Stimulated activated CD4-positive, alpha-beta T cell treated with anti-CD3 and anti-CD28 coated beads, Interleukin-12 subunit alpha, Interleukin-12 subunit beta, amount 100 ng/mL, for 48 hours (primary cell): Measurements from ENCODE around the gene CACNB4.
"Not testable (repeated sequence)": the region's sequence is repeated elsewhere in the genome, so short reads cannot be mapped to it uniquely, and the experiment has no call there.

Experiments
- DNase-seq, 3 donors: peaks; one replicate each; pipeline ENCODE4 v3.0.0-alpha.2; 2020; ENCODE audit warnings: low read depth in 2 of 3, low spot score in 1 of 3

The CACNB4 gene

DNA sequence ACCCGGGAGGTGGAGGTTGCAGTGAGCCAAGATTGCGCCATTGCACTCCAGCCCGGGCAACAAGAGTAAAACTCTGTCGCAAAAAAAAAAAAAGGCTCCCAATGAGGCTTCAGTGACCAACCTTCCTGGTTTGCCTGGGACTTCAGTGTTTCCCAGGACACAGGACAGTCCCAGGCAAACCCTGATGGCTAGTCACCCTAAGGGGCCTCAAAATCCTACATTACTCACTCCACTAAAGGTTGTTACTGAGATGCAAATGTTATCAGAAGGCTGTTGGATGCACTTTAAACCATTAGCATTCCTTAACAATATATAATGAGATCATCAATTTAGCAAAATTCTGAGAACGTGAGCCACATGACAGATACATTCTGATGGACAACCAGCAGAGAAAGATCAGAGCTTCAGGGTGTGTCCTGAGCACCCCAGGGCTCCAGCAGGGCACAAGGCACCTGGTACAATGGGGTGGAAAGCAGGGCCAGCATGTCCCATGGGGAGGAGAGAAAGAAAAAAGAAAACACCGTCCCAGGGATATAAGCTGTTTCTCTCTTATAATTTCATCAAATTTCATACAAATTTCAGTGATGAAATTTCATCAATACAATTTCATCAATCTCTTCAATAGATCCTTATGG lies 152.5 kb downstream of the CACNB4 start:
- DNase-seq, result no peak

- no peak for DNase-seq
These were observed 153.2 kb downstream of the CACNB4 start for GRCh38 chr2:151945602-151946001.

DNA sequence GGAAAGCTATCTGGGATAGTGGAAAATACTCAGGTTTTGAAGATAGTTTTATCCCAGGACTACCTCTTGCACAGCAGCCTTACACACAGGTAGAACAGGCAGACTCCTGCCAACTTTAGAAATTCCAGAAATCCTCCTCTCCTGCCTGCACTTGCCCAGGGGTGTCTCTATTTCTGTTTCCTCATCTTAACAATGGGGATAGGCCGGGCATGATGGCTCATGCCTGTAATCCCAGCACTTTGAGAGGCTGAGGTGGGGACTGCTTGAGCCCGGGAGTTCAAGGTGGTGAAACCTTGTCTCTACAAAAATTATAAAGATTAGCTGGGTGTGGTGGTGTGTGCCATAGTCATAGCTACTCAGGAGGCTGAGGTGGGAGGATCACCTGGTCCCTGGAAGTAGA lies 153.7 kb downstream of the CACNB4 start:
- DNase-seq, result no peak

DNA sequence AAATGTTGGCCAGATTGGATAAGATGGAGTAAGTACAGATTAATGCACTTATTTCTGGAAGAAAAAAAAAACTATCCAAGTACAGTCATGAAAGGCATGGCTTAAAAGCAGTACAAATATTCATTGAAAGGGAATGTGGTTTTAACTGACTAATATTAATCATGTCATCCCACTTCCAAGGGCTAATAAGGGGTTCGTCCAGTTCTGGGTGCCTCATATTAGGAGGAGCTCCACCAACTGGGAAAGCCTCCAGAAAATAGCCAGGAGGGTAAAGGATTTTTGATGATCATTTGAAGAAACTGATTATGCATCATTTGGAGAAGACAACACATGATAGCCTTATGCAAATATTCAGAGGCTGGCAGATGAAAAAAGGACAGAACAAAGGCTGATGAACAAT lies 155.4 kb downstream of the CACNB4 start:
- DNase-seq, result no peak

- not testable (repeated sequence) for DNase-seq
These were observed 156.2 kb downstream of the CACNB4 start for GRCh38 chr2:151942540-151943205.

GRCh38 chr2:151937966-151938365 lies 160.9 kb downstream of the CACNB4 start:
- DNase-seq, result no peak

DNA sequence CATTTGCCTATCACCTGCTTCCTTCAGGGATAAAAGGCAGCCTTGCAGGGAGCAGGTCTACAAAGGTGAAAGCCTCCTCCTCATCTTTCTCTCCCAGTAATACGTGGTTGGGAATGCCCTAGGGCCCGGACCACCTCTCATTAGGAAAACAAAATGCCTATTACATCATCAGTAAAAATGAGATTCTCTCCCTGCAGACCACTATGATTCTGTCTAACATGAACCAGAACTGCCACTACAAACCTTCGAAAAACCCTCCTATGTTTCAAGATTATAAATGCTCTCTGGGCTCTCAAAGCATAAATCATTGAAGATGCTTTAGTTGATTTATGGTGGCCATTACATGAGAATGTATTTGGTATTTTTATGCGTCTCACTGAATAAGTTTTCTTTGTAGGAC lies 162.2 kb downstream of the CACNB4 start:
- no peak for DNase-seq

DNA sequence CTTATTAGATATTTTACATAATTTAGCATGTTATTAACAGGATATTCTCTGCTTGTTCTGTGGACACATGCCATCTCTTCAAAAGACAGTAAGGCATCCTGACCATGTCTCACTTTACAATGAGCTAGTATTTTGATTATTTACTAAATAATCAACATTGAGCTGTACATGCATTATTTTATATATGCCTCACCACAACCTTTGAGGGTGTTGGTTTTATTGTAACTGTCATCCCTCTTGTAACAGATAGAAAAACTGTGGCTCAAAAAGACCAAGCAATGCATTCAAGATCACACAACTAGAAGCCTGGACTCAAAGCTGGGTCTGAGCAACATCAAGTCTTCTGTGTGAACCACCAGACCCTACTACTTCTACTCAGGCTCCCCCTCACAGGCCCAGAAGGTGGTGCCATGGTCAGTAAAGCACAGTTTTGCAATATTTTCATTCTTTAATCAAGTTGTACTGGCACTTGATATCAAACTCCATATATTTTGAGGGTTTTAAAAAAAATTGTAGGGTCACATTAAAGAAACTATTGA lies 165.5 kb downstream of the CACNB4 start:
- no peak for DNase-seq

- DNase-seq, result no peak
These were observed 167.1 kb downstream of the CACNB4 start for GRCh38 chr2:151931756-151932155.

DNA sequence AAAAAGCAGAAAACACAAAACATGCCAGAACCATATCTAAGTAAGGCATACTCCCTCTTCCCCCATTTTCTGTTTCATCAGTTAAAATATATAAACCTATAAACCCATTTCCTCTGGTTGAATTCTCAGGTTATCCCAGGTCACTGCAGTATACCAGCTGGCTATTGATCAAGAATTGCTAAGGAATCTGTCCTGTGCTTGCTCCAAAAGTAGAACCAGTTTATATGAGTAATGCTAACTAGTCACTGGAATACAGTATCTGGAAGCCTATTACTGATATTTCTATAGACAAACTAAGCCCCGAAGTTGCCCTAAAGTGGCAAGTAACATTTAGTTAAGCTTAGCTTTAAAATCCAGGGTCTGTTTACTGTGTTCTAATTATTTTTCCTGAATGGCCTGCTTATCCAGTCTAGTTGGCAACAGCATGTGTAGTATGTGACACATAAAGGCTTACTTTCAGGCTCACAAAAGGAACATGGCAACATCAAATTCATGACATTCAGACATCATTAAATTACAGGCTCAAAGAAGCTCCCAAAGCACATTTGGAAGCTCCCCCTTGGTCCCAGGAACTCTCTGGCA lies 167.7 kb downstream of the CACNB4 start:
- no peak for DNase-seq

DNA sequence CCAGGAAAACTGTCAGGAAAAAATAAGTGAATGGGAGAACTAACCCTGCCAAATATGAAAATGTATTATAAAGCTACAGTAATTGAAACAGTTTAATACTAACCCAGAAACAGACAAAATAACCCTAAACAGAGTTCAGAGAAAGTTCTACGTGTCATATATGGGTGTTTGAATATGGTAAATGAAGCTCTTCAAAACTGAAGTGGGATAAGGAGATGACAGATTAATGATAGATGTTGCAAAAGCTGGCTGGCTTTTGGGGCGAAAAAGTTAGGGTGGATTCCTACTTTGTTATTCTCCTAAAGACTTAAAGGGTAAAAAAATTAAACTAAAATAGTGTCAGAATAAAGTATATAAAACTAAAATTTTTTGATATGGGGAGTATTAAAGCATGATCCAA lies 168.8 kb downstream of the CACNB4 start:
- DNase-seq, result no peak

- no peak for DNase-seq
These were observed 170.5 kb downstream of the CACNB4 start for GRCh38 chr2:151928380-151928779.

DNA sequence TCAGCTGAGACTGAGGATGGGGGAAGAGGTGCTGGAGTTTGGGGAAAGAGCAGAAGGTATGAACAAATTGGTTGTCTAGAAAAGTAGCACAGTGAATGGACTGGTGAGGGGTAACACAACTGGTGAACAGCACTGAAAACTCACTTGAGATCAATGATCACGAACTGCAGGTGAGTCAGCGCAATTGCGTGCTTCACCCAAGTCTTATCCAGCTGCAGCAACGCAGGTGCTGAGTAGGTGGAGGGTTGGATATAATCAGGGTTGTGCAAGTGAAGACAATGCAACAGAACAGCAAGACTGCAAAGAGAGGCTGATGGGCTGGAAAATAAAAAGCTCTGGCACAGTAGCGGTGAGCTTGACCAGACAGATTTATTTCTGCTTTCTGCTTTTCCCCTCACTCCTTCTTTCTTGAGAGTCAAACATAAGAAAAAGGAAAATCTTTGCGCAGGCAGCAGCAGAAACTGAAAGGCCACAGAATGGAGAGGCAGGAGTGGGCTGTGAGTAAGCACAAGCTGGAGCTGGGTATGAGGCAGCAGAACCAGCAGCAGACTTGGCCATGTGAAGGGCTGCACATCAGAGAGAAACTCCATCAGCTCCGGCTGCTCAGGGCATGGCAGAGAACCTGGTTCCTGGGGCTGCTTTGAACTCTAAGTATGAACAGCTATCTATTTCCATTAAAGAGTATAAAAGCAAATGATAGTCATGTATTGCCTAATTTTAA lies 171.2 kb downstream of the CACNB4 start:
- DNase-seq, result no peak

- DNase-seq, result no peak
These were observed 175.8 kb downstream of the CACNB4 start for GRCh38 chr2:151922845-151923666.

GRCh38 chr2:151919786-151920185 lies 179.1 kb downstream of the CACNB4 start:
- DNase-seq, result no peak

GRCh38 chr2:151918308-151918707 lies 180.5 kb downstream of the CACNB4 start:
- no peak for DNase-seq

DNA sequence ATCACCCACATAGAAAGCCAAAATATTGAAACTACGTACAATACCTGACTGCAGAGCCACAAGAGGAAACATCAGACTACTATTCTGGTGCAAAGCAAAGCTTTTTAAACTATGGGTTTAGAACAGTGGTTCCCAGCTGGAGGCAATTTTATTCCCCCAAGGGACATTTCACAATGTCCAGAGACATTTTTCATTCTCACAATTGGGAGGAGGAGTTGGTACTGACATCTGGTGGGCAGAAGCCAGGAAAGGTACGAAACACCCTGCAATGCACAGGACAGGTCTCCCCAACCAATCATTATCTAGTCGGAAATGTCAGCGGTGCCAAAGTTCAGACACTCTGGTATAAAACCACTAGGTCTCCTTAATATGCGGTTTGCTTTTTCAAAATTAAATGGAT lies 182.2 kb downstream of the CACNB4 start:
- no peak for DNase-seq

DNA sequence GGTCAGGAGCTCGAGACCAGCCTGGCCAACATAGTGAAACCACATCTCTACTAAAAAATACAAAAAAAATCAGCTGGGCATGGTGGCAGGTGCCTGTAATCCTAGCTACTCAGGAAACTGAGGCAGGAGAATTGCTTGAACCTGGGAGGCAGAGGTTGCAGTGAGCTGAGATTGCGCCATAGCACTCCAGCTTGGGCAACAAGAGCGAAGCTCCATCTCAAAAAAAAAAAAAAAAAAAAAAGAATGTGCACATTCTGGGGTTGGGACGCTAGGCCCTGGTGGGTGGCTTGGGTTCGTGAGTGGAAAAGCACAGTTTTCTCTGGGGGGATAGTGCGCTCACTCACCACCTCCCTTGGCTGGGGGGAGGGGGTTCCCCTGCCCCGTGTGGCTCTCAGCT lies 183.2 kb downstream of the CACNB4 start:
- DNase-seq, result not testable (repeated sequence)

GRCh38 chr2:151914989-151915628 lies 183.7 kb downstream of the CACNB4 start:
- DNase-seq, result no peak

GRCh38 chr2:151908204-151908882 lies 190.5 kb downstream of the CACNB4 start:
- no peak for DNase-seq
